Osteoblast (primary cell): ENCODE results near the gene PLXDC2. TPM values are rescaled to one million over a fixed set of nuclear protein-coding genes. Genes with fewer than 3 reads are reported as not detected.

Experiments used
- DNase-seq: peaks from one replicate; pipeline ENCODE4 v3.0.0; 2011; ENCODE audit warnings: low spot score, mixed read lengths; ENCODE audit not compliant: insufficient read length; ENCODE audit errors: missing footprints
- H2AFZ ChIP-seq: 2 replicates; pipeline ENCODE4 v1.6.0; 2011; ENCODE audit warnings: mild to moderate bottlenecking, low read length
- H3K27ac ChIP-seq: 2 replicates; pipeline ENCODE4 v1.5.1; 2011; ENCODE audit warnings: mild to moderate bottlenecking, low read depth, low read length, moderate library complexity
- H3K27me3 ChIP-seq: 2 replicates; pipeline ENCODE4 v1.6.0; 2012; ENCODE audit warnings: mild to moderate bottlenecking, control low read depth, inconsistent platforms, low read length, moderate library complexity; ENCODE audit not compliant: insufficient read depth
- H3K36me3 ChIP-seq: 2 replicates; pipeline ENCODE4 v1.5.1; 2011; ENCODE audit warnings: mild to moderate bottlenecking, low read length, control low read depth, moderate library complexity; ENCODE audit not compliant: insufficient read depth
- H3K4me1 ChIP-seq: 2 replicates; pipeline ENCODE4 v1.5.1; 2011; ENCODE audit warnings: mild to moderate bottlenecking, low read length, control low read depth, moderate library complexity; ENCODE audit not compliant: insufficient read depth
- H3K4me2 ChIP-seq: 2 replicates; pipeline ENCODE4 v1.6.0; 2011; ENCODE audit warnings: mild to moderate bottlenecking, low read length; ENCODE audit not compliant: insufficient read depth
- H3K4me3 ChIP-seq: fragments of 200-600 bp; sonication (generic); 3 replicates; pipeline ENCODE4 v1.5.1; 2012; ENCODE audit warnings: mild to moderate bottlenecking, low read length, inconsistent platforms; ENCODE audit not compliant: insufficient read depth
- H3K79me2 ChIP-seq: 2 replicates; pipeline ENCODE4 v1.6.0; 2012; ENCODE audit warnings: mild to moderate bottlenecking, low read length, control low read depth, inconsistent platforms; ENCODE audit not compliant: insufficient read depth
- H3K9me3 ChIP-seq: 2 replicates; pipeline ENCODE4 v1.5.1; 2011; ENCODE audit warnings: low read depth, low read length, control low read depth
- H4K20me1 ChIP-seq: 2 replicates; pipeline ENCODE4 v1.6.0; 2012; ENCODE audit warnings: mild to moderate bottlenecking, low read length, control low read depth; ENCODE audit not compliant: insufficient read depth
- total RNA-seq: library from RNA; depleted of rRNA; stranded (reverse); fragments of >200 nt; gene quantifications from 2 replicates; pipeline ENCODE4 v1.2.3, GENCODE V29; 2012
- TF ChIP-seq, protein P1 (sequence below): IDR thresholded peaks from 2 replicates; pipeline ENCODE4 v1.5.1; 2011; ENCODE audit warnings: mild to moderate bottlenecking, low read depth, low read length, moderate library complexity; ENCODE audit errors: extremely low read depth

Gene PLXDC2
- total RNA-seq, 1 donor, result 63.3 TPM

DNA sequence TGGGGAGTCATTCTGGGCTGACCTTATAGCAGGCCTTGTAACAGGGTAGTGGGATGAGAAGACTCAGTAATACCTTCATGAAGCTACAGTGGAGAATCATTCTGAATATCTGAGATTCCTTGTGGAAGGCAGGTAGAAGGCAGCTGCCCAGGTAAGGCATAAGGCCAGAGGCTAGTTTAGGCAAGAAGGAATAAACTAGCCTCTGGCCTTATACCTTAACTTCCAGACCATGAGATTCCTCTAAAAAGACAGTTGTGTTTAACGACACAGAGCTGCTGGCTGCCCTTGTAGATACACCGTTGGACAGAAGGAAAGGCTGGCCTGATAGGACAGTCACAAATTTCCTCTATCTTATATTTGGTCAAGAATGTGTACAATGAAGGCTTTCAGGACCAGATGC, 268.2 kb downstream of the PLXDC2 start:
- no peaks in the 10 kb centered on the region for H3K9me3 ChIP-seq
- H3K4me2 ChIP-seq, result no peak overlapping the region
- no peaks in the 10 kb centered on the region for H3K36me3 ChIP-seq
- H4K20me1 ChIP-seq, result no peaks in the 10 kb centered on the region
- H3K79me2 ChIP-seq, result no peaks in the 10 kb centered on the region
- no peaks in the 10 kb centered on the region for H3K27me3 ChIP-seq
- H3K4me1 ChIP-seq, result no peaks in the 10 kb centered on the region
- H3K27ac ChIP-seq, result no peak overlapping the region
- no peak for DNase-seq
- TF ChIP-seq, protein P1, sequence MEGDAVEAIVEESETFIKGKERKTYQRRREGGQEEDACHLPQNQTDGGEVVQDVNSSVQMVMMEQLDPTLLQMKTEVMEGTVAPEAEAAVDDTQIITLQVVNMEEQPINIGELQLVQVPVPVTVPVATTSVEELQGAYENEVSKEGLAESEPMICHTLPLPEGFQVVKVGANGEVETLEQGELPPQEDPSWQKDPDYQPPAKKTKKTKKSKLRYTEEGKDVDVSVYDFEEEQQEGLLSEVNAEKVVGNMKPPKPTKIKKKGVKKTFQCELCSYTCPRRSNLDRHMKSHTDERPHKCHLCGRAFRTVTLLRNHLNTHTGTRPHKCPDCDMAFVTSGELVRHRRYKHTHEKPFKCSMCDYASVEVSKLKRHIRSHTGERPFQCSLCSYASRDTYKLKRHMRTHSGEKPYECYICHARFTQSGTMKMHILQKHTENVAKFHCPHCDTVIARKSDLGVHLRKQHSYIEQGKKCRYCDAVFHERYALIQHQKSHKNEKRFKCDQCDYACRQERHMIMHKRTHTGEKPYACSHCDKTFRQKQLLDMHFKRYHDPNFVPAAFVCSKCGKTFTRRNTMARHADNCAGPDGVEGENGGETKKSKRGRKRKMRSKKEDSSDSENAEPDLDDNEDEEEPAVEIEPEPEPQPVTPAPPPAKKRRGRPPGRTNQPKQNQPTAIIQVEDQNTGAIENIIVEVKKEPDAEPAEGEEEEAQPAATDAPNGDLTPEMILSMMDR, result no peak
- no peak overlapping the region for H2AFZ ChIP-seq
- H3K4me3 ChIP-seq, result no peak overlapping the region

DNA sequence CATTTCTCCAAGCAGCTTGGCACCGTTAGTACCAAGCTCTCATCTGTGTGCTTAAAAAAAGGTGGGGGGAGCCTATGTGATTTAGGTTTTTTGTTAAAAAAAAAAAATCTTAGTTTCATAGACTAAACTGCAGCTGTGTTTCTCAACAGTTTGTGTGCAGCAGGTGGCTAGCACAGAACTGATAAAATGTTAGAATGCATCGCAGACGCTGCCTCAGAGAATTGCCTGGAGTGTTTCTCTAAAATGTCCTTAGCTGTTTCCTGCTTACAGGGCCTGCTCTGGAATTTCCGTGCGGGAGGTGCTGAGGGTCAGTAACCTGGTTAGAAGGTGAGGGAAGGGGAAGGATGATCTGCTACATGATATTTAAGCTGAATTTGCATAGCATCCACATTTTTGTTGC, 268.9 kb downstream of the PLXDC2 start:
- H3K4me3 ChIP-seq, result no peak overlapping the region
- TF ChIP-seq, protein P1, result no peak
- no peaks in the 10 kb centered on the region for H3K27me3 ChIP-seq
- H4K20me1 ChIP-seq, result no peaks in the 10 kb centered on the region
- no peaks in the 10 kb centered on the region for H3K9me3 ChIP-seq
- no peaks in the 10 kb centered on the region for H3K36me3 ChIP-seq
- DNase-seq, result no peak
- H3K4me1 ChIP-seq, result no peaks in the 10 kb centered on the region
- H3K79me2 ChIP-seq, result no peaks in the 10 kb centered on the region
- no peak overlapping the region for H3K27ac ChIP-seq
- H2AFZ ChIP-seq, result no peak overlapping the region
- H3K4me2 ChIP-seq, result no peak overlapping the region

DNA sequence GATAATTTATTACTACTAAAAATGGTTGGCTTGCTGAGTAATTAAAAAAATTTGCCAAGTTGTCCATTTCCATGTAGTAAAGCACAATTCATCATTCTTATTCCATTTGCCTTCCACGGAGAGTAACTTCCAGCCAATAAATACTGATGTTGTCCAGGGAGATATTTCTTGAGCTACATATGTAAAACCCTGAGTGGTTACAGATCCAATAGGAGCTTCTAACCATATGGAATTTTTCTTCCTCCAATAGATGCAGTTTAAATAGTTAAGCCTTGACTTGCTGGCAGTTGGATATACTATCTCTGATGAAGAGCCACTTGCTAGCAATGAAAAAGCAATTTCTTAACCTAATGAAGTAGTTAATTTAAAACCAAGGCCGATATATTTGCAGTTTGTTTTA, 271.1 kb downstream of the PLXDC2 start:
- Histone ChIP-seq H3K36me3 (no peaks in the 10 kb centered on the region), H2AFZ (no peak overlapping the region), H3K4me1 (no peaks in the 10 kb centered on the region), H4K20me1 (no peaks in the 10 kb centered on the region), H3K9me3 (no peaks in the 10 kb centered on the region), H3K4me3 (no peak overlapping the region), H3K27me3 (no peaks in the 10 kb centered on the region), H3K27ac (no peak overlapping the region), H3K4me2 (no peak overlapping the region), H3K79me2 (no peaks in the 10 kb centered on the region)
- DNase-seq, result no peak
- TF ChIP-seq, protein P1, result no peak

DNA sequence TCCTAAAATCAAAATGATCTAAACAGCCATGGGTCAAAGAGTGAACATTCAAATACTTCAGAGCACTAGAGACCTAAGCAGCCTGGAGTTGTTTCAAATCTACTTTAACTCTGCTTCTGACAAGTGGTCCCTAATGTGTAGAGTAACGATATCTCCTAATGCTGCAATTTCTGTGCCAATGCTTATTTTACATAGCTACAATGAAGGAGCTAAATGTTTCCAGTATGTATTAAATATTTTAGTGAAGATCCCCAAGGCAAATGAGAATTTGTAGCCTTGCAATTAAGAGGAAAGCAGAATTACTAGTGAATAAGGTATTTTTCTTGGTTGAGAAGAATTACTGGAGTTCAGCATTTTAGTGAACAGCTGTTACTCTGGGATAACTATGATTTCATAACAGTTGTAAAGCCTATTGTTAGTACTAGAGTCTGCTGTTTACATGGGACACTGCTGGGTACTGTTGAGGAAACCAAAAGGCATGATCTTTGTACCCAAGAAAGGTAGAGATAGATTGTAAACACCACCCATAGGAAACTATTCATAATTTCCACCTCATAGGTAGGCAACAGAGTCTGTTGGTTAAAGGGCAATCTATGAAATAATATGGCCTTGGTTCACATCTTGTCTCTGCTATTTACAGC, 271.9 kb downstream of the PLXDC2 start:
- H3K79me2 ChIP-seq, result no peaks in the 10 kb centered on the region
- no peaks in the 10 kb centered on the region for H3K36me3 ChIP-seq
- TF ChIP-seq, protein P1, result no peak
- H3K9me3 ChIP-seq, result no peaks in the 10 kb centered on the region
- no peak overlapping the region for H2AFZ ChIP-seq
- no peak overlapping the region for H3K4me3 ChIP-seq
- H4K20me1 ChIP-seq, result no peaks in the 10 kb centered on the region
- no peak overlapping the region for H3K27ac ChIP-seq
- no peaks in the 10 kb centered on the region for H3K27me3 ChIP-seq
- H3K4me2 ChIP-seq, result no peak overlapping the region
- H3K4me1 ChIP-seq, result no peaks in the 10 kb centered on the region
- DNase-seq, result no peak
